ENCODE measurements around the gene CYP3A5. TPM values are rescaled to one million over a fixed set of nuclear protein-coding genes. Genes with fewer than 3 reads are reported as not detected.

CYP3A5 gene
- total and polyA plus RNA-seq, 2 of the 8 experiments (the other 6 are each of a cell fraction or from before 2014, with no cell fraction given): 0.06 TPM; not detected in 1

- H3K79me1 ChIP-seq (ENCODE audit: low read depth, low read length): 0 out of 2 replicates have a peak, but pooled peaks cover 2% of the 10 kb centered on the region
- peaks cover 0 to under 1% (median 0%) of the 10 kb centered on the region in 4 experiments; a peak in 1 of 8 replicates for H3K36me3 ChIP-seq (ENCODE audit: control insufficient read depth in 2 of 4, insufficient read depth in 4 of 4, low read length in 3 of 4)
- peaks cover 3 to 11% (median 9%) of the 10 kb centered on the region in 4 experiments for H3K4me1 ChIP-seq (replicated peaks in 1 of 4; ENCODE audit: control insufficient read depth in 3 of 4, insufficient read depth in 4 of 4, low read length in 3 of 4)
- no peak overlapping the region for H3K4ac ChIP-seq (replicated peaks; ENCODE audit: insufficient read length, low read depth, low read length)
- DNase-seq (ENCODE audit: low read depth in 1 of 2, low spot score in 2 of 2): no peak
- H3K4me2 ChIP-seq (ENCODE audit: insufficient read depth in 1 of 2, low read depth in 2 of 2, low read length in 2 of 2): peak overlapping the region in 1 of 2 experiments; percentile 17; a peak in 2 of 4 replicates
- H2AK5ac ChIP-seq (ENCODE audit: low read depth, low read length): no peak overlapping the region
- ChIA-PET CTCF (ENCODE audit: partially characterized antibody) (interaction anchor here (0.5 to 1.7 kb wide), 2 partner anchors 353 to 404 kb away, joined by 3 read pairs; no protein-coding TSS in a partner anchor), POLR2A (ENCODE audit: partially characterized antibody) (interaction anchor here (2.6 kb wide), 1 partner anchor 10 kb away, joined by 13 read pairs; no protein-coding TSS in a partner anchor)
- H3K27ac ChIP-seq (ENCODE audit: low read depth, low read length): no peak overlapping the region
- H4K8ac ChIP-seq (ENCODE audit: extremely low read depth, insufficient read depth, low read length): peak overlapping the region; percentile 1; the same call in 1 of the 2 replicates
- 90% methylated on average over 23 of the region's 23 CpGs; no CpG with 5 or more reads in 1 of the 2 experiments for WGBS, 2 experiments (ENCODE audit: extremely low coverage in 1 of 2, insufficient coverage in 1 of 2, insufficient read length in 1 of 2, insufficient replicate concordance in 2 of 2, low coverage in 1 of 2, low lambda C conversion rate in 2 of 2, missing lambda C conversion rate in 1 of 2)
- no peaks in the 10 kb centered on the region for H3K79me2 ChIP-seq (ENCODE audit: control insufficient read depth in 1 of 2, insufficient read depth in 2 of 2, low read length in 2 of 2)
- H2BK12ac ChIP-seq (ENCODE audit: low read depth, low read length): 0 out of 2 replicates have a peak overlapping the region, but pooled peaks have one; percentile 52
- no peak overlapping the region for H2AFZ ChIP-seq (ENCODE audit: low read length)
- H3K14ac ChIP-seq (ENCODE audit: insufficient read length): no peak overlapping the region
- H3K4me3 ChIP-seq (ENCODE audit: extremely low read depth in 1 of 4, insufficient read depth in 2 of 4, low read depth in 3 of 4, low read length in 4 of 4): no peak overlapping the region
- no peak overlapping the region for H4K91ac ChIP-seq (replicated peaks; ENCODE audit: insufficient read length, low read length)
- H2BK20ac ChIP-seq (ENCODE audit: low read length): no peak overlapping the region
- H4K20me1 ChIP-seq (replicated peaks in 1 of 2; ENCODE audit: control insufficient read depth in 1 of 2, insufficient read depth in 2 of 2, low read length in 2 of 2): no peaks in the 10 kb centered on the region
- H3K9me3 ChIP-seq (ENCODE audit: insufficient read depth in 2 of 2, low read depth in 1 of 2, low read length in 1 of 2): no peaks in the 10 kb centered on the region
- peak overlapping the region; percentile 55 for H4K5ac ChIP-seq (ENCODE audit: insufficient read length, low read depth, low read length)
- no peak overlapping the region for H3K23ac ChIP-seq (ENCODE audit: insufficient read length)
- no peaks in the 10 kb centered on the region for H3K23me2 ChIP-seq (ENCODE audit: low read depth, low read length)
- FAIRE-seq: no peak
- no peak overlapping the region for H2BK5ac ChIP-seq (ENCODE audit: low read depth, low read length)
- H3K56ac ChIP-seq (replicated peaks; ENCODE audit: insufficient read length, low read depth, low read length): no peak overlapping the region
- no peaks in the 10 kb centered on the region for H3K27me3 ChIP-seq (replicated peaks in 1 of 4; ENCODE audit: control insufficient read depth in 3 of 4, extremely low read depth in 1 of 4, insufficient read depth in 3 of 4, low read length in 3 of 4)
- H2BK15ac ChIP-seq (ENCODE audit: low read length): no peak overlapping the region
- H2BK120ac ChIP-seq (replicated peaks; ENCODE audit: low read depth, low read length): no peak overlapping the region
- no peak overlapping the region for H3K9ac ChIP-seq (replicated peaks in 1 of 4; ENCODE audit: extremely low read depth in 1 of 4, low read depth in 3 of 4, low read length in 3 of 4)
- H3K18ac ChIP-seq (ENCODE audit: extremely low read depth, low read length): peak overlapping the region; percentile 43; the same call in 1 of the 2 replicates
- TF ChIP-seq CEBPB (IDR thresholded peaks at IDR 0.05; ENCODE audit: low read depth, low read length) (no peak), TEAD4 (IDR thresholded peaks at IDR 0.05; ENCODE audit: low read depth, low read length) (no peak), TAF1 (IDR thresholded peaks at IDR 0.05; ENCODE audit: low read depth, low read length) (no peak), RBBP5 (IDR thresholded peaks at IDR 0.05; ENCODE audit: borderline replicate concordance, low read depth, low read length) (no peak), E2F6 (IDR thresholded peaks at IDR 0.05) (no peak), EP300 (IDR thresholded peaks at IDR 0.05; ENCODE audit: borderline replicate concordance in 1 of 2, low read depth in 2 of 2, low read length in 2 of 2) (no peak), CHD2 (IDR thresholded peaks at IDR 0.05; ENCODE audit: low read length) (no peak), GABPA (IDR thresholded peaks at IDR 0.05; ENCODE audit: borderline replicate concordance, insufficient read depth, low read length) (no peak), TCF12 (IDR thresholded peaks at IDR 0.05; ENCODE audit: low read depth, low read length) (no peak), BRCA1 (IDR thresholded peaks at IDR 0.05; ENCODE audit: low read depth, low read length) (no peak), MAX (IDR thresholded peaks at IDR 0.05) (no peak), GTF2F1 (IDR thresholded peaks at IDR 0.05; ENCODE audit: borderline replicate concordance, low read depth, low read length) (no peak), MAFK (IDR thresholded peaks at IDR 0.05; ENCODE audit: low read depth, low read length) (no peak)
Measured at GRCh38 chr7:99638731-99639130, 41.1 kb downstream of the CYP3A5 start.

Data from H1 (cell line).